AG04449 (cell line): ENCODE measurements around the gene ZNF830.

Experiments used
- CTCF ChIA-PET: fragments of 350-600 bp; formaldehyde crosslinking; extraction: SDS; loops from one replicate; lab custom pipeline; 2021; ENCODE audit warnings: antibody characterized with exemption; lab: Yijun Ruan, JAX
- POLR2A ChIA-PET: fragments of 400-600, 350-600 bp; formaldehyde crosslinking; extraction: SDS; loops from one replicate; lab custom pipeline; 2020; ENCODE audit warnings: antibody characterized with exemption, inconsistent platforms; lab: Yijun Ruan, JAX
- DNase-seq: peaks from one replicate; pipeline ENCODE4 v3.0.0-alpha.2; 2010; ENCODE audit warnings: low read depth, low spot score
- H3K4me3 ChIP-seq: 2 replicates; pipeline ENCODE4 v1.5.1; 2011; ENCODE audit warnings: low read depth, mild to moderate bottlenecking, control low read depth, low read length
- TF ChIP-seq, protein P1 (sequence below): IDR thresholded peaks from one replicate; pipeline ENCODE4 v1.5.1; 2011; ENCODE audit warnings: mild to moderate bottlenecking, moderate library complexity, low read length, control low read depth, inconsistent platforms; ENCODE audit not compliant: insufficient read depth; ENCODE audit errors: missing control alignments

ZNF830 gene

DNA sequence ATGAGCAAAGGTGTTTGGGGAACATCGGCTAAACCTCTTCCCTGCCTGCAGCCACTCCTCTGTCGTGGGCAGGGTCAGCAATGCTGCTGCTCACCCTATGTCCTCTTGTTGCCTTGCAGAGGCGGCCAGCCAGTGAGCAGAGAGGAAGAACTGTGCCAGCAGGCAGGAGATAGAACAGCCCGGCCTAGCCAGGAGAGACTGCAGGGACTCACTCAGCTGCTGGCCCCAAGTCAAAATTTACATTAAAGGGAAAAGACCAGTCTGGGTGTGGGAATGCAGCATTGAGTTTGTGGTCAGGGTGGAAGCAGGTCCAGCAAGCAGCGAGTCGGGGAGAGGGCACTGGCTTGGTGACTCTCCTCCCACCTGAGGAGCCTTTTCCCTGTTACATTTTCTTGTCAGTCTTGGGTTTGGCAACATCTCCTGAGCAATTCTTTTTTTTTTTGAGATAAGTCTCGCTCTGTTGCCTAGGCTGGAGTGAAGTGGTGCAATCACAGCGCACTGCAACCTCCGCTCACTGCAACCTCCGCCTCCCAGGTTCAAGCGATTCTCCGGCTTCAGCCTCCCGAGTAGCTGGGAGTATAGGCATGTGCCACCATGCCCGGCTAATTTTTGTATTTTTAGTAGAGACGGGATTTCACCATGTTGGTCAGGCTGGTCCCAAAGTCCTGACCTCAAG is 41.7 kb downstream of the ZNF830 start:
- DNase-seq: no peak
- TF ChIP-seq, protein P1, sequence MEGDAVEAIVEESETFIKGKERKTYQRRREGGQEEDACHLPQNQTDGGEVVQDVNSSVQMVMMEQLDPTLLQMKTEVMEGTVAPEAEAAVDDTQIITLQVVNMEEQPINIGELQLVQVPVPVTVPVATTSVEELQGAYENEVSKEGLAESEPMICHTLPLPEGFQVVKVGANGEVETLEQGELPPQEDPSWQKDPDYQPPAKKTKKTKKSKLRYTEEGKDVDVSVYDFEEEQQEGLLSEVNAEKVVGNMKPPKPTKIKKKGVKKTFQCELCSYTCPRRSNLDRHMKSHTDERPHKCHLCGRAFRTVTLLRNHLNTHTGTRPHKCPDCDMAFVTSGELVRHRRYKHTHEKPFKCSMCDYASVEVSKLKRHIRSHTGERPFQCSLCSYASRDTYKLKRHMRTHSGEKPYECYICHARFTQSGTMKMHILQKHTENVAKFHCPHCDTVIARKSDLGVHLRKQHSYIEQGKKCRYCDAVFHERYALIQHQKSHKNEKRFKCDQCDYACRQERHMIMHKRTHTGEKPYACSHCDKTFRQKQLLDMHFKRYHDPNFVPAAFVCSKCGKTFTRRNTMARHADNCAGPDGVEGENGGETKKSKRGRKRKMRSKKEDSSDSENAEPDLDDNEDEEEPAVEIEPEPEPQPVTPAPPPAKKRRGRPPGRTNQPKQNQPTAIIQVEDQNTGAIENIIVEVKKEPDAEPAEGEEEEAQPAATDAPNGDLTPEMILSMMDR: no peak
- H3K4me3 ChIP-seq: no peak overlapping the region
- POLR2A ChIA-PET: no interaction called here
- CTCF ChIA-PET: interaction anchor here (0.8 to 2.0 kb wide), 3 partner anchors 18 to 116 kb away, joined by 3 to 11 read pairs (median 5); partner anchors contain the start of gene RAD51D

DNA sequence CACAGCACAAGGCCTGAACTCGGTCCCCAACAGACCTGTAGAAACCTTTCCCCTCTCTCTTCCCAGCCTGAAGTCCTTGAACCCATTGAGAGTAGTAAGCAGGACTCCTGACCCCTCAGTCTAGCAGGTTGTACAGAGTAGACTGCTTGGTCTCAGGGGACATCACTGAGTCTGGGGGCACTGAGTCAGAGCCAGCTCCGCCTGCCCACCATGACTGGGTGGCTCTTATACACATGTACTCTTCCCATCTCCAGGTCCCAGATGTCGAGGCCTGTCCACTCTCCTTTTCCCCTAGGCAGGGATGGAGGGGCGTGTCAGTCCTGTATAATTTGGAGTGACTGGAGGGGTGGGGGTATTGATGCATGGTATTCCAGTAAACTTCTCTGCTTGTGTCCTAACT is 42.4 kb downstream of the ZNF830 start:
- POLR2A ChIA-PET: no interaction called here
- no peak for DNase-seq
- CTCF ChIA-PET: interaction anchor here (1.2 to 2.0 kb wide), 2 partner anchors 86 kb away, joined by 4 to 5 read pairs; no protein-coding TSS in a partner anchor
- H3K4me3 ChIP-seq: no peak overlapping the region
- TF ChIP-seq, protein P1: no peak

DNA sequence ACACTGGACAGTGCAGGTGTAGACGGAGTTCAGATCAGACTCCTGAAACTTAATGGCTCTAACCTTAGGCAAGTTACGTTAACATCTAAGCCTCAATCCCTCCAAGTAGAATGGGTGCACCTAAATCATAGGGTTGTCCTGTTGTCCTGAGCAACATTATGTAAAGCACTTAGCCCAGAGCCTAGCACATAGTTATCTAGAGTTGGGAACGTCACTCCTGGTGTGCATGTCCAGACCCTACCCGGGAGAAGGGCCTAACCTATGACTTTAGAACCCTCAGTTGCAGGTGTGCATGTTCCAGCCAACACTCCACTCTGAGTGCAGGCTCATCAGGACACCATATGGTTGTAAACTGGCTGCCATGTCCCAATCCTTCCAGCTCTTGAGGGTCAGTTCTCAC is 45.0 kb downstream of the ZNF830 start:
- CTCF ChIA-PET: interaction anchor here (0.6 to 1.4 kb wide), 2 partner anchors 16 to 83 kb away, joined by 3 to 4 read pairs; no protein-coding TSS in a partner anchor
- POLR2A ChIA-PET: no interaction called here
- no peak for DNase-seq
- H3K4me3 ChIP-seq: no peak overlapping the region
- TF ChIP-seq, protein P1: no peak

DNA sequence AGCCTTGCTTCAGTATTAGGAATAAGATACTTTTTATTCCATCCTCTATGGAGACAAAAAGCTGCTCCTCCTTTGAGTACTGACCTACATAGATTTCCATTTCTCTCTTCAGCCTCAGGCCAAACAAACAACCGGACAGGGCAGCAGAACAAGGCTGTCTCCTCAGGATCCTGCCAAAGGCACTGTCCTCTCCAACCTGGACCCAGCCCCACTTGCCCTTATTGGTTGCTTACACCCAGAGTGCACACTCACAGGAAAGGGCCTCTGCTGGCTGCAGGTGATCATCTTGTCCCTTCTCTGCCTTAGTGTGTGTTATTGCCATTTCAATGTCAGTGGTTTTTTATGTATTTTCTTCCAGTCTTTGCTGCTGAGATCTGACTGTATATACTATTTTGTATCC is 45.6 kb downstream of the ZNF830 start:
- DNase-seq: no peak
- TF ChIP-seq, protein P1: no peak
- CTCF ChIA-PET: interaction anchor here (1.1 to 4.2 kb wide), 3 partner anchors 7 to 112 kb away, joined by 3 to 17 read pairs (median 3); no protein-coding TSS in a partner anchor
- POLR2A ChIA-PET: no interaction called here
- H3K4me3 ChIP-seq: no peak overlapping the region

DNA sequence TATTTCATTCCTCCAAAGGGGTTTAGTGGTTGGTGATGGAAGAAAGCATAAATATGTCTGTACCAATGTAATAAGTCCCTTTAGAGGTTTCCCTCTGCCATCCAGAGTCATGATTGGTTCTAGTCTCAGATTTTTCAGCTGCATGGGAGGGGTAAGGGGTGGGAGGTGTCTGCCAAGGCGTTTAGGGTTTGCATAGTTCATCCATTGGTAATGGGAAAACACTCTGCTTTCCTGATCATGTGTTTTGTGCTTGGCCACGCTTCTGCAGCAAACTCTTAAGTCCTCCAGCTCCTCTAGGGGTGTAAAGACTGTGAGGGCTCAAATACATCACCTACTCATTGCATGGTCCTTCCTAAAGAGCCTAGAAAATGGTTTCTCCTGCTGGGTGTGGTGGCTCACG is 48.8 kb downstream of the ZNF830 start:
- no peak for DNase-seq
- POLR2A ChIA-PET: no interaction called here

More for the DNA sequence above, 48.8 kb downstream of the ZNF830 start:
- H3K4me3 ChIP-seq: no peak overlapping the region
- TF ChIP-seq, protein P1: no peak
- CTCF ChIA-PET: interaction anchor here (1.1 to 4.2 kb wide), 3 partner anchors 10 to 80 kb away, joined by 5 to 17 read pairs (median 5); no protein-coding TSS in a partner anchor
